CD1c-positive myeloid dendritic cell (primary cell): Measurements from ENCODE around the gene PPHLN1.
A peak's percentile ranks its signal among the peaks of the same experiment; 100 is the strongest.

Experiments
- DNase-seq: peaks from one replicate; pipeline ENCODE4 v3.0.0-alpha.2; 2016; ENCODE audit errors: extremely low spot score

The PPHLN1 gene

GRCh38 chr12:42442311-42442759 lies 116.4 kb downstream of the PPHLN1 start:
- no peak for DNase-seq

GRCh38 chr12:42442888-42443287 lies 116.9 kb downstream of the PPHLN1 start:
- DNase-seq, result no peak

- DNase-seq, result no peak
These were observed 118.4 kb downstream of the PPHLN1 start for GRCh38 chr12:42444192-42444943.

GRCh38 chr12:42445891-42446290 lies 119.9 kb downstream of the PPHLN1 start:
- no peak for DNase-seq

- DNase-seq, result no peak
These were observed 120.8 kb downstream of the PPHLN1 start for GRCh38 chr12:42446761-42447160.

GRCh38 chr12:42447371-42447786 lies 121.4 kb downstream of the PPHLN1 start:
- no peak for DNase-seq

GRCh38 chr12:42448841-42449240 lies 122.9 kb downstream of the PPHLN1 start:
- no peak for DNase-seq

GRCh38 chr12:42450248-42450647 lies 124.3 kb downstream of the PPHLN1 start:
- DNase-seq, result no peak

- DNase-seq, result no peak
These were observed 132.6 kb downstream of the PPHLN1 start for GRCh38 chr12:42458575-42458974.

GRCh38 chr12:42459336-42459847 lies 133.4 kb downstream of the PPHLN1 start:
- DNase-seq, result no peak

GRCh38 chr12:42462486-42462885 lies 136.5 kb downstream of the PPHLN1 start:
- no peak for DNase-seq

- no peak for DNase-seq
These were observed 137.7 kb downstream of the PPHLN1 start for GRCh38 chr12:42463671-42464070.

GRCh38 chr12:42468341-42468821 lies 142.4 kb downstream of the PPHLN1 start:
- no peak for DNase-seq

- DNase-seq, result no peak
These were observed 143.0 kb downstream of the PPHLN1 start for GRCh38 chr12:42468921-42469320.

GRCh38 chr12:42469355-42470175 lies 143.6 kb downstream of the PPHLN1 start:
- DNase-seq, result peak; percentile 85

- no peak for DNase-seq
These were observed 146.4 kb downstream of the PPHLN1 start for GRCh38 chr12:42472376-42472775.

- DNase-seq, result no peak
These were observed 147.2 kb downstream of the PPHLN1 start for GRCh38 chr12:42473130-42473529.

GRCh38 chr12:42473561-42473960 lies 147.6 kb downstream of the PPHLN1 start:
- no peak for DNase-seq

- DNase-seq, result peak; percentile 29
These were observed 148.4 kb downstream of the PPHLN1 start for GRCh38 chr12:42474391-42474790.

GRCh38 chr12:42475106-42475505 lies 149.1 kb downstream of the PPHLN1 start:
- DNase-seq, result no peak

GRCh38 chr12:42477941-42478340 lies 152.0 kb downstream of the PPHLN1 start:
- DNase-seq, result no peak

GRCh38 chr12:42481368-42481767 lies 155.4 kb downstream of the PPHLN1 start:
- DNase-seq, result no peak
